HepG2 (cell line): ENCODE measurements around the gene DNAJA2. TPM values are rescaled to one million over a fixed set of nuclear protein-coding genes. Genes with fewer than 3 reads are reported as not detected.

Source experiments
- EEA1 ChIP-seq: sonication (generic); formaldehyde crosslinking; IDR thresholded peaks from 2 replicates; pipeline ENCODE4 v1.5.1; 2020; ENCODE audit warnings: mild to moderate bottlenecking, missing genetic modification reagents, borderline replicate concordance
- ETV5 ChIP-seq: IDR thresholded peaks from 2 replicates; pipeline ENCODE4 v1.6.1; 2018; ENCODE audit warnings: missing biosample characterization, missing genetic modification reagents, inconsistent platforms, borderline replicate concordance
- FOXO1 ChIP-seq: sonication (generic); formaldehyde crosslinking; IDR thresholded peaks from 2 replicates; pipeline ENCODE4 v1.4.0; 2020; ENCODE audit warnings: missing genetic modification reagents
- HMGA1 ChIP-seq: sonication (generic); formaldehyde crosslinking; conservative IDR thresholded peaks from 2 replicates; pipeline ENCODE4 v1.4.0; 2020; ENCODE audit warnings: missing genetic modification reagents
- HNRNPH1 ChIP-seq: fragments of 200-400 bp; formaldehyde crosslinking; optimal IDR thresholded peaks from 2 replicates; pipeline ENCODE3; 2017; ENCODE audit warnings: mild to moderate bottlenecking, low read depth, low read length
- JUN ChIP-seq: sonication (generic); formaldehyde crosslinking; IDR thresholded peaks from 2 replicates; pipeline ENCODE4 v1.4.0; 2020; ENCODE audit warnings: mild to moderate bottlenecking, missing genetic modification reagents
- KDM1A ChIP-seq: IDR thresholded peaks from 2 replicates; pipeline ENCODE4 v1.6.1; 2016; ENCODE audit warnings: missing compliant biosample characterization
- KLF6 ChIP-seq: IDR thresholded peaks from 2 replicates; pipeline ENCODE4 v1.8.0; 2016; ENCODE audit warnings: missing biosample characterization, missing genetic modification reagents
- RBAK ChIP-seq: sonication (generic); formaldehyde crosslinking; IDR thresholded peaks from 2 replicates; pipeline ENCODE4 v1.5.1; 2020; ENCODE audit warnings: mild to moderate bottlenecking, missing genetic modification reagents
- REXO4 ChIP-seq: sonication (generic); formaldehyde crosslinking; IDR thresholded peaks from 2 replicates; pipeline ENCODE4 v1.8.0; 2022; ENCODE audit warnings: missing genetic modification reagents, mild to moderate bottlenecking, borderline replicate concordance
- SOX5 ChIP-seq: IDR thresholded peaks from 2 replicates; pipeline ENCODE4 v1.6.1; 2016; ENCODE audit warnings: borderline replicate concordance
- ZFP90 ChIP-seq: sonication (generic); formaldehyde crosslinking; IDR thresholded peaks from 2 replicates; pipeline ENCODE4 v1.8.0; 2022; ENCODE audit warnings: missing genetic modification reagents, mild to moderate bottlenecking, inconsistent platforms, borderline replicate concordance
- ZNF530 ChIP-seq: sonication (generic); formaldehyde crosslinking; IDR thresholded peaks from 2 replicates; pipeline ENCODE4 v1.5.0; 2020; ENCODE audit warnings: low read depth, mild to moderate bottlenecking, missing genetic modification reagents
- ZNF605 ChIP-seq: sonication (generic); formaldehyde crosslinking; IDR thresholded peaks from 2 replicates; pipeline ENCODE4 v1.8.0; 2022; ENCODE audit warnings: mild to moderate bottlenecking, missing genetic modification reagents
- ZNF644 ChIP-seq: IDR thresholded peaks from 2 replicates; pipeline ENCODE4 v1.6.1; 2016; ENCODE audit warnings: low read depth
- ZSCAN12 ChIP-seq: sonication (generic); formaldehyde crosslinking; IDR thresholded peaks from 2 replicates; pipeline ENCODE4 v1.9.0; 2021; ENCODE audit warnings: mild to moderate bottlenecking, missing genetic modification reagents
- polyA plus RNA-seq, 8 experiments: library from polyadenylated mRNA; depleted of rRNA in 3 of 8; stranded (reverse) in 7 of 8; unstranded in 1 of 8; fragments of >200 nt; fragmentation: Illumina TruSeq in 4 of 8; extraction: Trizol in 4 of 8; gene quantifications; 2 replicates each; pipeline versions ENCODE4 v1.2.1 to v1.2.3, GENCODE V29; 2011 to 2016; ENCODE audit warnings: low read depth in 4 of 8, missing spikeins in 1 of 8, mixed read lengths in 1 of 8; ENCODE audit not compliant: insufficient read depth in 1 of 8
- total RNA-seq, 5 experiments: library from RNA; depleted of rRNA; stranded (reverse); fragments of >200 nt; fragmentation: Illumina TruSeq; extraction: Trizol; gene quantifications; 2 replicates each; pipeline ENCODE4 v1.2.3, GENCODE V29; 2016; ENCODE audit warnings: low read depth in 1 of 5
- TF ChIP-seq, protein P1 (sequence below): sonication (generic); formaldehyde crosslinking; IDR thresholded peaks from 2 replicates; pipeline ENCODE4 v1.4.0; 2020; ENCODE audit warnings: missing genetic modification reagents
- TF ChIP-seq, protein P2 (sequence below): sonication (generic); formaldehyde crosslinking; IDR thresholded peaks from 2 replicates; pipeline ENCODE4; 2020; ENCODE audit warnings: missing genetic modification reagents, mild to moderate bottlenecking, borderline replicate concordance
- TF ChIP-seq, protein P3 (sequence below): sonication (generic); formaldehyde crosslinking; conservative IDR thresholded peaks from 2 replicates; pipeline ENCODE4 v1.4.0; 2020; ENCODE audit warnings: missing genetic modification reagents
- TF ChIP-seq, protein P4 (sequence below): fragments of 450-650 bp; IDR thresholded peaks from 2 replicates; pipeline ENCODE4 v1.6.1; 2017
- TF ChIP-seq, protein P5 (sequence below): IDR thresholded peaks from 2 replicates; pipeline ENCODE4 v1.6.1; 2016; ENCODE audit warnings: missing compliant biosample characterization, missing genetic modification reagents, borderline replicate concordance

Gene DNAJA2
- total and polyA plus RNA-seq, 2 of the 13 experiments (the other 11 are each of a cell fraction or from before 2014, with no cell fraction given) = 25.4 to 176 TPM

DNA sequence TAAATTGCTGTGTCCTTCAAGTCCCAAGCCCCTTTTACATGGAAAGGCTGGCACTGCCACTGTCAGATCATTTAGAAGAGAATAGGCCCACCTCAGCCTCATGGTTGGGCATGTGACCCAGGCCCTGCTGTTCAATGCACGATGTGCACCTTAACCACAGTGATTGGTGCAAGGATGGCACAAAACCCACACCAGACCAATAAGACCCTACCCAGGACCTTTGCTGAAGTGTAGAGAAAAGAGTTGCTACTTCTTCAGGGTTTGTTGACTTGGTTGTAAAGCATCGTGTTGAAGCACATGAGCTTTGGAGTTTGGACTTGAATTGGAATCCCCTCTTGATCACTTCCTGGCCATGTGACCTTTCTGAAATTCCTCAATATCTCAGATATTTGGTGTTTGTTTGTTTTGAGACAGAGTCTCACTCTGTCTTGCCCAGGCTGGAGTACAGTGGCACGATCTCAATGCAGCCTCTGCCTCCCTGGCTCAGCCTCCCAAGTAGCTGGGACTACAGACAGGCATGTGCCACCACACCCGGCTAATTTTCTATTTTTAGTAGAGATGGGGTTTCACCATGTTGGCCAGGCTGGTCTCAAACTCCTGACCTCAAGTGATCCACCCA lies 24.8 kb downstream of the DNAJA2 start (continued):
- TF ChIP-seq SOX5 (CRISPR knock-in tag) (peak; percentile 60; the same call in 1 of the 2 replicates), RBAK (CRISPR knock-in tag) (no peak), FOXO1 (CRISPR knock-in tag) (peak; percentile 77; the same call in 1 of the 2 replicates), ZSCAN12 (CRISPR knock-in tag) (0 out of 2 replicates have a peak, but pooled peaks have one; percentile 73), ZFP90 (CRISPR knock-in tag) (no peak), HMGA1 (no peak), HNRNPH1 (no peak), KDM1A (no peak), ZNF644 (peak; percentile 43; the same call in 1 of the 2 replicates), ZNF530 (CRISPR knock-in tag) (no peak), JUN (CRISPR knock-in tag) (no peak), ZNF605 (peak; percentile 17; the same call in 1 of the 2 replicates), REXO4 (CRISPR knock-in tag) (no peak), KLF6 (CRISPR knock-in tag) (0 out of 2 replicates have a peak, but pooled peaks have one; percentile 11), ETV5 (CRISPR knock-in tag) (peak; percentile 83), EEA1 (CRISPR knock-in tag) (peak; percentile 32; the same call in 1 of the 2 replicates)
- TF ChIP-seq, protein P1, sequence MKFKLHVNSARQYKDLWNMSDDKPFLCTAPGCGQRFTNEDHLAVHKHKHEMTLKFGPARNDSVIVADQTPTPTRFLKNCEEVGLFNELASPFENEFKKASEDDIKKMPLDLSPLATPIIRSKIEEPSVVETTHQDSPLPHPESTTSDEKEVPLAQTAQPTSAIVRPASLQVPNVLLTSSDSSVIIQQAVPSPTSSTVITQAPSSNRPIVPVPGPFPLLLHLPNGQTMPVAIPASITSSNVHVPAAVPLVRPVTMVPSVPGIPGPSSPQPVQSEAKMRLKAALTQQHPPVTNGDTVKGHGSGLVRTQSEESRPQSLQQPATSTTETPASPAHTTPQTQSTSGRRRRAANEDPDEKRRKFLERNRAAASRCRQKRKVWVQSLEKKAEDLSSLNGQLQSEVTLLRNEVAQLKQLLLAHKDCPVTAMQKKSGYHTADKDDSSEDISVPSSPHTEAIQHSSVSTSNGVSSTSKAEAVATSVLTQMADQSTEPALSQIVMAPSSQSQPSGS (CRISPR knock-in tag) = peak; percentile 34; the same call in 1 of the 2 replicates
- TF ChIP-seq, protein P2, sequence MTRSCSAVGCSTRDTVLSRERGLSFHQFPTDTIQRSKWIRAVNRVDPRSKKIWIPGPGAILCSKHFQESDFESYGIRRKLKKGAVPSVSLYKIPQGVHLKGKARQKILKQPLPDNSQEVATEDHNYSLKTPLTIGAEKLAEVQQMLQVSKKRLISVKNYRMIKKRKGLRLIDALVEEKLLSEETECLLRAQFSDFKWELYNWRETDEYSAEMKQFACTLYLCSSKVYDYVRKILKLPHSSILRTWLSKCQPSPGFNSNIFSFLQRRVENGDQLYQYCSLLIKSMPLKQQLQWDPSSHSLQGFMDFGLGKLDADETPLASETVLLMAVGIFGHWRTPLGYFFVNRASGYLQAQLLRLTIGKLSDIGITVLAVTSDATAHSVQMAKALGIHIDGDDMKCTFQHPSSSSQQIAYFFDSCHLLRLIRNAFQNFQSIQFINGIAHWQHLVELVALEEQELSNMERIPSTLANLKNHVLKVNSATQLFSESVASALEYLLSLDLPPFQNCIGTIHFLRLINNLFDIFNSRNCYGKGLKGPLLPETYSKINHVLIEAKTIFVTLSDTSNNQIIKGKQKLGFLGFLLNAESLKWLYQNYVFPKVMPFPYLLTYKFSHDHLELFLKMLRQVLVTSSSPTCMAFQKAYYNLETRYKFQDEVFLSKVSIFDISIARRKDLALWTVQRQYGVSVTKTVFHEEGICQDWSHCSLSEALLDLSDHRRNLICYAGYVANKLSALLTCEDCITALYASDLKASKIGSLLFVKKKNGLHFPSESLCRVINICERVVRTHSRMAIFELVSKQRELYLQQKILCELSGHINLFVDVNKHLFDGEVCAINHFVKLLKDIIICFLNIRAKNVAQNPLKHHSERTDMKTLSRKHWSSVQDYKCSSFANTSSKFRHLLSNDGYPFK (CRISPR knock-in tag) = 0 out of 2 replicates have a peak, but pooled peaks have one; percentile 25
- TF ChIP-seq, protein P3, sequence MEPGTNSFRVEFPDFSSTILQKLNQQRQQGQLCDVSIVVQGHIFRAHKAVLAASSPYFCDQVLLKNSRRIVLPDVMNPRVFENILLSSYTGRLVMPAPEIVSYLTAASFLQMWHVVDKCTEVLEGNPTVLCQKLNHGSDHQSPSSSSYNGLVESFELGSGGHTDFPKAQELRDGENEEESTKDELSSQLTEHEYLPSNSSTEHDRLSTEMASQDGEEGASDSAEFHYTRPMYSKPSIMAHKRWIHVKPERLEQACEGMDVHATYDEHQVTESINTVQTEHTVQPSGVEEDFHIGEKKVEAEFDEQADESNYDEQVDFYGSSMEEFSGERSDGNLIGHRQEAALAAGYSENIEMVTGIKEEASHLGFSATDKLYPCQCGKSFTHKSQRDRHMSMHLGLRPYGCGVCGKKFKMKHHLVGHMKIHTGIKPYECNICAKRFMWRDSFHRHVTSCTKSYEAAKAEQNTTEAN (CRISPR knock-in tag) = 0 out of 2 replicates have a peak, but pooled peaks have one; percentile 14
- TF ChIP-seq, protein P4, sequence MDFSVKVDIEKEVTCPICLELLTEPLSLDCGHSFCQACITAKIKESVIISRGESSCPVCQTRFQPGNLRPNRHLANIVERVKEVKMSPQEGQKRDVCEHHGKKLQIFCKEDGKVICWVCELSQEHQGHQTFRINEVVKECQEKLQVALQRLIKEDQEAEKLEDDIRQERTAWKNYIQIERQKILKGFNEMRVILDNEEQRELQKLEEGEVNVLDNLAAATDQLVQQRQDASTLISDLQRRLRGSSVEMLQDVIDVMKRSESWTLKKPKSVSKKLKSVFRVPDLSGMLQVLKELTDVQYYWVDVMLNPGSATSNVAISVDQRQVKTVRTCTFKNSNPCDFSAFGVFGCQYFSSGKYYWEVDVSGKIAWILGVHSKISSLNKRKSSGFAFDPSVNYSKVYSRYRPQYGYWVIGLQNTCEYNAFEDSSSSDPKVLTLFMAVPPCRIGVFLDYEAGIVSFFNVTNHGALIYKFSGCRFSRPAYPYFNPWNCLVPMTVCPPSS = no peak
- TF ChIP-seq, protein P5, sequence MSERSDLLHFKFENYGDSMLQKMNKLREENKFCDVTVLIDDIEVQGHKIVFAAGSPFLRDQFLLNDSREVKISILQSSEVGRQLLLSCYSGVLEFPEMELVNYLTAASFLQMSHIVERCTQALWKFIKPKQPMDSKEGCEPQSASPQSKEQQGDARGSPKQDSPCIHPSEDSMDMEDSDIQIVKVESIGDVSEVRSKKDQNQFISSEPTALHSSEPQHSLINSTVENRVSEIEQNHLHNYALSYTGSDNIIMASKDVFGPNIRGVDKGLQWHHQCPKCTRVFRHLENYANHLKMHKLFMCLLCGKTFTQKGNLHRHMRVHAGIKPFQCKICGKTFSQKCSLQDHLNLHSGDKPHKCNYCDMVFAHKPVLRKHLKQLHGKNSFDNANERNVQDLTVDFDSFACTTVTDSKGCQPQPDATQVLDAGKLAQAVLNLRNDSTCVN = no peak; the same call in 1 of the 2 replicates
